MM.1S (cell line): Measurements from ENCODE around the gene SPEF1.
A peak's percentile ranks its signal among the peaks of the same experiment; 100 is the strongest.
"Not testable (repeated sequence)": the region's sequence is repeated elsewhere in the genome, so short reads cannot be mapped to it uniquely, and the experiment has no call there.

Experiments
- DNase-seq: peaks from one replicate; pipeline ENCODE4 v3.0.0-alpha.2; 2015
- H2AFZ ChIP-seq: fragments of 300-600 bp; sonication (generic); 2 replicates; pipeline ENCODE4 v1.6.0; 2016; ENCODE audit warnings: antibody characterized with exemption, low read length
- H3F3A ChIP-seq: fragments of 300-600 bp; sonication (generic); 2 replicates; pipeline ENCODE4 v1.6.1; 2016; ENCODE audit warnings: mild to moderate bottlenecking, antibody characterized with exemption, low read length, moderate library complexity, mixed read lengths; ENCODE audit not compliant: insufficient read depth
- H3K27ac ChIP-seq: fragments of 300-600 bp; sonication (generic); 2 replicates; pipeline ENCODE4 v1.5.1; 2016; ENCODE audit warnings: mild to moderate bottlenecking, low read length
- H3K27me3 ChIP-seq: fragments of 300-600 bp; sonication (generic); replicated peaks from 2 replicates; pipeline ENCODE4 v1.6.0; 2016; ENCODE audit warnings: low read length; ENCODE audit not compliant: insufficient read depth
- H3K36me3 ChIP-seq: fragments of 300-600 bp; sonication (generic); replicated peaks from 2 replicates; pipeline ENCODE4 v1.6.1; 2016; ENCODE audit warnings: mild to moderate bottlenecking, low read length, mixed read lengths; ENCODE audit not compliant: insufficient read depth
- H3K4me1 ChIP-seq: fragments of 300-600 bp; sonication (generic); 2 replicates; pipeline ENCODE4 v1.6.1; 2016; ENCODE audit warnings: low read length, mixed read lengths
- H3K4me2 ChIP-seq: fragments of 300-600 bp; sonication (generic); 2 replicates; pipeline ENCODE4 v1.6.0; 2016; ENCODE audit warnings: low read depth, low read length
- H3K4me3 ChIP-seq: fragments of 300-600 bp; sonication (generic); 2 replicates; pipeline ENCODE4 v1.5.1; 2016; ENCODE audit warnings: low read length, mixed read lengths
- H3K79me2 ChIP-seq: fragments of 300-600 bp; sonication (generic); 2 replicates; pipeline ENCODE4 v1.6.1; 2016; ENCODE audit warnings: mixed run types, low read length, mixed read lengths
- H3K9ac ChIP-seq: fragments of 300-600 bp; sonication (generic); 2 replicates; pipeline ENCODE4 v1.6.1; 2016; ENCODE audit warnings: low read length, mixed read lengths
- H3K9me2 ChIP-seq: fragments of 300-600 bp; sonication (generic); replicated peaks from 2 replicates; pipeline ENCODE4 v1.6.1; 2016; ENCODE audit warnings: mild to moderate bottlenecking, low read length, mixed read lengths; ENCODE audit not compliant: insufficient read depth
- H3K9me3 ChIP-seq: fragments of 300-600 bp; sonication (generic); replicated peaks from 2 replicates; pipeline ENCODE4 v1.6.1; 2016; ENCODE audit warnings: mild to moderate bottlenecking, low read length, mixed read lengths; ENCODE audit not compliant: insufficient read depth
- H4K20me1 ChIP-seq: fragments of 300-600 bp; sonication (generic); 2 replicates; pipeline ENCODE4 v1.6.1; 2016; ENCODE audit warnings: mild to moderate bottlenecking, low read length, moderate library complexity, mixed read lengths; ENCODE audit not compliant: insufficient read depth
- CTCF ChIP-seq: fragments of 300-600 bp; sonication (generic); IDR thresholded peaks from 2 replicates; pipeline ENCODE4 v1.5.1; 2016; ENCODE audit warnings: antibody characterized with exemption, low read length, mixed read lengths
- EZH2 ChIP-seq: fragments of 300-600 bp; sonication (generic); optimal IDR thresholded peaks from 2 replicates; pipeline ENCODE3; 2017; ENCODE audit warnings: low read depth, mild to moderate bottlenecking, antibody characterized with exemption, low read length, mixed read lengths
- EZH2phosphoT487 ChIP-seq: fragments of 300-600 bp; sonication (generic); IDR thresholded peaks from 2 replicates; pipeline ENCODE4 v1.6.1; 2018; ENCODE audit warnings: antibody characterized with exemption, low read length

SPEF1 gene

GRCh38 chr20:3781153-3781910 is at the start of gene SPEF1:
Gene SPEF1 (minus strand): TSS chr20:3781448. CDS start chr20:3781287, 161 bp downstream.
- H3F3A ChIP-seq, result peaks cover 10% of the 10 kb centered on the region
- peak; percentile 85 for DNase-seq
- peaks cover 8% of the 10 kb centered on the region; the same call in 1 of the 2 replicates for H3K79me2 ChIP-seq
- H3K9me3 ChIP-seq, result no peaks in the 10 kb centered on the region
- peak within 1 kb of the TSS; percentile 90 for H3K4me2 ChIP-seq
- H3K27me3 ChIP-seq, result peaks cover 26% of the 10 kb centered on the region
- no peaks in the 10 kb centered on the region for H3K36me3 ChIP-seq
- H3K4me3 ChIP-seq, result peak within 1 kb of the TSS; percentile 62
- no peaks in the 10 kb centered on the region for H4K20me1 ChIP-seq
- TF ChIP-seq EZH2 (no peak), CTCF (peak; percentile 45), EZH2phosphoT487 (no peak)
- H2AFZ ChIP-seq, result peak within 1 kb of the TSS; percentile 35; the same call in 1 of the 2 replicates
- no peaks in the 10 kb centered on the region for H3K9me2 ChIP-seq
- no peak within 1 kb of the TSS for H3K27ac ChIP-seq
- H3K4me1 ChIP-seq, result peaks cover 10% of the 10 kb centered on the region
- peak within 1 kb of the TSS; percentile 13; the same call in 1 of the 2 replicates for H3K9ac ChIP-seq

GRCh38 chr20:3829891-3830290 is 48.6 kb upstream of the SPEF1 start:
- not testable (repeated sequence) for H3K4me2 ChIP-seq, H3K9me2 ChIP-seq, H3K4me3 ChIP-seq, DNase-seq, H3K4me1 ChIP-seq, H3K27ac ChIP-seq, H3K27me3 ChIP-seq, H3K9me3 ChIP-seq, H3K79me2 ChIP-seq, H3F3A ChIP-seq, H4K20me1 ChIP-seq, H3K9ac ChIP-seq, H2AFZ ChIP-seq, H3K36me3 ChIP-seq

GRCh38 chr20:3828798-3829197 is 47.5 kb upstream of the SPEF1 start:
- no peak overlapping the region for H3K9ac ChIP-seq
- no peak for TF ChIP-seq CTCF
- TF ChIP-seq EZH2, result no peak
- no peak for TF ChIP-seq EZH2phosphoT487
- H3K9me2 ChIP-seq, result no peaks in the 10 kb centered on the region
- no peaks in the 10 kb centered on the region for H3K4me1 ChIP-seq
- H3F3A ChIP-seq, result no peaks in the 10 kb centered on the region
- H3K36me3 ChIP-seq, result no peaks in the 10 kb centered on the region
- no peak overlapping the region for H3K4me3 ChIP-seq
- no peak for DNase-seq
- no peak overlapping the region for H3K4me2 ChIP-seq
- no peaks in the 10 kb centered on the region for H3K27me3 ChIP-seq
- H3K27ac ChIP-seq, result no peak overlapping the region
- H2AFZ ChIP-seq, result no peak overlapping the region
- no peaks in the 10 kb centered on the region for H4K20me1 ChIP-seq
- no peaks in the 10 kb centered on the region for H3K9me3 ChIP-seq
- H3K79me2 ChIP-seq, result no peaks in the 10 kb centered on the region

- H4K20me1 ChIP-seq, result no peaks in the 10 kb centered on the region
- H3K4me2 ChIP-seq, result no peak overlapping the region
- H3K4me1 ChIP-seq, result no peaks in the 10 kb centered on the region
- H3K4me3 ChIP-seq, result no peak overlapping the region
- H3K27me3 ChIP-seq, result no peaks in the 10 kb centered on the region
- H3K79me2 ChIP-seq, result peaks cover 5% of the 10 kb centered on the region
- H3K9me2 ChIP-seq, result no peaks in the 10 kb centered on the region
- no peak overlapping the region for H3K9ac ChIP-seq
- H3K27ac ChIP-seq, result no peak overlapping the region
- no peaks in the 10 kb centered on the region for H3F3A ChIP-seq
- H3K36me3 ChIP-seq, result no peaks in the 10 kb centered on the region
- no peak for DNase-seq
- no peaks in the 10 kb centered on the region for H3K9me3 ChIP-seq
- no peak overlapping the region for H2AFZ ChIP-seq
- TF ChIP-seq EZH2, result no peak
- TF ChIP-seq CTCF, result no peak
- TF ChIP-seq EZH2phosphoT487, result no peak
These were observed 45.2 kb upstream of the SPEF1 start for GRCh38 chr20:3826420-3826819.
